Transverse colon (tissue), 4 donors: Measurements from ENCODE around the gene SPAG17. TPM values are rescaled to one million over a fixed set of nuclear protein-coding genes. Genes with fewer than 3 reads are reported as not detected.

Experiments used
- DNase-seq: peaks from one replicate; pipeline ENCODE4 v3.0.0-alpha.2; 2019
- H3K27ac ChIP-seq, 4 donors: fragments of 200-600 bp; sonication (generic); 2 replicates each; pipeline ENCODE4 v1.5.1; 2016 to 2018; ENCODE audit warnings: inconsistent platforms in 4 of 4
- H3K27me3 ChIP-seq: fragments of 200-600 bp; sonication (generic); 2 replicates; pipeline ENCODE4 v1.5.1; 2017; ENCODE audit warnings: inconsistent platforms
- H3K36me3 ChIP-seq, 4 donors: fragments of 200-600 bp; sonication (generic); 2 replicates each; pipeline ENCODE4 v1.5.1; 2017 to 2019; ENCODE audit warnings: inconsistent platforms in 4 of 4
- H3K4me1 ChIP-seq, 4 donors: fragments of 200-600 bp; sonication (generic); 2 replicates each; pipeline ENCODE4 v1.5.1; 2017 to 2020; ENCODE audit warnings: inconsistent platforms in 4 of 4
- H3K4me3 ChIP-seq, 4 donors: fragments of 200-600 bp; sonication (generic); 1 replicate in 1 of 4; 2 replicates in 3 of 4; pipeline versions ENCODE4 v1.5.1 to v1.6.1; 2017 to 2019; ENCODE audit warnings: inconsistent platforms in 4 of 4
- H3K9me3 ChIP-seq, 2 donors: fragments of 200-600 bp; sonication (generic); 2 replicates each; pipeline ENCODE4 v1.5.1; 2017 to 2019; ENCODE audit warnings: inconsistent platforms in 2 of 2
- CTCF ChIP-seq, 5 experiments: fragments of 200-600 bp in 3 of 5; fragments of 450-650 bp in 2 of 5; sonication (generic) in 3 of 5; IDR thresholded peaks; 1 replicate in 2 of 5; 2 replicates in 3 of 5; pipeline ENCODE4 v1.5.1; 2016 to 2017; ENCODE audit warnings: antibody characterized with exemption in 5 of 5, inconsistent platforms in 3 of 5, mild to moderate bottlenecking in 2 of 5, moderate library complexity in 1 of 5
- EP300 ChIP-seq: sonication (generic); formaldehyde crosslinking; IDR thresholded peaks from one replicate; pipeline ENCODE4 v1.6.1; 2017; ENCODE audit warnings: antibody characterized with exemption, low read depth
- POLR2A ChIP-seq: fragments of 450-650 bp; IDR thresholded peaks from one replicate; pipeline ENCODE4 v1.6.1; 2016; ENCODE audit warnings: antibody characterized with exemption, mild to moderate bottlenecking, moderate library complexity
- POLR2AphosphoS5 ChIP-seq, 3 donors: sonication (generic); formaldehyde crosslinking; IDR thresholded peaks; one replicate each; pipeline ENCODE4 v1.6.1; 2016; ENCODE audit warnings: antibody characterized with exemption in 3 of 3
- WGBS, 2 donors: methylation state at CpG; one replicate each; pipeline ENCODE4 v1.1.5; 2018; ENCODE audit warnings: low coverage in 1 of 2; 5-methylcytosine and 5-hydroxymethylcytosine counted together
- in situ Hi-C, 4 donors: fragments of 200-750 bp; cut with MboI; loops; one replicate each; pipeline versions ENCODE4 v1.15.0 to v1.15.1; 2017; ENCODE audit warnings: low sequenced_read_pairs in 3 of 4, low pct_ligation_motif_present in 1 of 4, low pct_unique_long_range_greater_than_20kb in 1 of 4
- intact Hi-C: fragments of 100-400 bp; cut with DNase I; formaldehyde crosslinking; loops from one replicate; pipeline ENCODE4 v1.15.1; 2023; ENCODE audit warnings: low total_unique reads
- total RNA-seq, 4 donors: library from RNA; depleted of rRNA; stranded (reverse); fragments of >200 nt; gene quantifications; one replicate each; pipeline ENCODE4 v1.1.0, GENCODE V29; 2016

Gene SPAG17
- total RNA-seq, 4 donors from 2014 or later: not detected

- no peak for DNase-seq
- 39 to 100% methylated on average over 2 to 5 of the region's 5 CpGs for WGBS, 2 donors
- Histone ChIP-seq H3K27me3 (no peaks in the 10 kb centered on the region), H3K9me3 (no peaks in the 10 kb centered on the region), H3K36me3 (no peaks in the 10 kb centered on the region), H3K4me1 (no peaks in the 10 kb centered on the region), H3K27ac (no peak overlapping the region), H3K4me3 (no peak overlapping the region)
- in situ Hi-C loops (no loop called here), intact Hi-C loops (no loop called here)
- TF ChIP-seq EP300 (no peak), POLR2AphosphoS5 (IDR thresholded peaks at IDR 0.05) (no peak), POLR2A (no peak), CTCF (IDR thresholded peaks at IDR 0.05) (no peak)
Observed at GRCh38 chr1:118217141-118217838, 32.3 kb upstream of the SPAG17 start.

- Histone ChIP-seq H3K4me1 (no peaks in the 10 kb centered on the region), H3K27me3 (no peaks in the 10 kb centered on the region), H3K36me3 (no peaks in the 10 kb centered on the region), H3K4me3 (no peak overlapping the region), H3K27ac (no peak overlapping the region), H3K9me3 (no peaks in the 10 kb centered on the region)
- 76 to 86% methylated on average over 2 of the region's 2 CpGs for WGBS, 2 donors
- TF ChIP-seq CTCF (IDR thresholded peaks at IDR 0.05) (no peak), POLR2AphosphoS5 (IDR thresholded peaks at IDR 0.05) (no peak), EP300 (no peak), POLR2A (no peak)
- DNase-seq: no peak
- intact Hi-C loops: no loop called here
- in situ Hi-C loops: no loop called here
Observed at GRCh38 chr1:118214866-118215265, 29.8 kb upstream of the SPAG17 start.

DNA sequence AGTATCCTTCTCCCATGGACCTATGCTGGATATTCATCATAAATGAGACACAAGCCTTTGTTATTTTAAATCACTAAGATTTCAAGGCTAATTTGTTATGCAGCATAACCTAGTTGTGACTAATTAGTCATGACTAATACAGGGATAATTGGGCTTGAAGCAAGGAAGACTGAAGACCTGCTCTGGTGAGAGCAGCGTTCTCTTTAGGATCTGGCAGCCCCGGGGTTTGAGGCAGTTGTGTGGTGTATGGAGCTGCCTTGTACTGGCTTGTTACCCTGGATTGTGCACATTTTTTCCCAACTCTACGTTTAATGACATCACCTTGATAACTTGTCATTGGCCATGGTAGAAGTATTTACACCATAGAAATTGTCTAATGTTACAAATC is 25.7 kb upstream of the SPAG17 start:
- H3K4me3 ChIP-seq: no peak overlapping the region
- no peak for DNase-seq
- no peaks in the 10 kb centered on the region for H3K36me3 ChIP-seq
- no peaks in the 10 kb centered on the region for H3K9me3 ChIP-seq
- intact Hi-C loops: no loop called here
- 67 to 84% methylated on average over 1 to 3 of the region's 3 CpGs for WGBS, 2 donors
- TF ChIP-seq POLR2AphosphoS5 (IDR thresholded peaks at IDR 0.05) (no peak), POLR2A (no peak), CTCF (IDR thresholded peaks at IDR 0.05) (no peak), EP300 (no peak)
- no peaks in the 10 kb centered on the region for H3K4me1 ChIP-seq
- H3K27ac ChIP-seq: no peak overlapping the region
- H3K27me3 ChIP-seq: no peaks in the 10 kb centered on the region
- in situ Hi-C loops: no loop called here

- no peak for TF ChIP-seq POLR2A
- TF ChIP-seq EP300: no peak
- no peak for TF ChIP-seq CTCF (IDR thresholded peaks at IDR 0.05)
- no peak for TF ChIP-seq POLR2AphosphoS5 (IDR thresholded peaks at IDR 0.05)
- Histone ChIP-seq H3K27ac (no peak overlapping the region), H3K27me3 (no peaks in the 10 kb centered on the region), H3K9me3 (no peaks in the 10 kb centered on the region), H3K4me1 (no peaks in the 10 kb centered on the region), H3K36me3 (no peaks in the 10 kb centered on the region), H3K4me3 (no peak overlapping the region)
- intact Hi-C loops: no loop called here
- 86% methylated on average over 1 of the region's 1 CpG; no CpG with 5 or more reads in 1 of the 2 donors for WGBS, 2 donors
- DNase-seq: no peak
- in situ Hi-C loops: no loop called here
Observed at GRCh38 chr1:118210051-118210722, 25.2 kb upstream of the SPAG17 start.
